Testis (tissue), 3 donors: Measurements from ENCODE around the gene NRCAM. TPM values are rescaled to one million over a fixed set of nuclear protein-coding genes. Genes with fewer than 3 reads are reported as not detected.
"Not testable (repeated sequence)": the region's sequence is repeated elsewhere in the genome, so short reads cannot be mapped to it uniquely, and the experiment has no call there.

Experiments used
- DNase-seq: peaks from one replicate; pipeline ENCODE4 v3.0.0-alpha.2; 2019
- H3K27ac ChIP-seq, 2 donors: fragments of 200-600 bp; sonication (generic); one replicate each; pipeline ENCODE4 v1.5.1; 2019
- H3K27me3 ChIP-seq: fragments of 200-600 bp; sonication (generic); one replicate; pipeline ENCODE4 v1.5.1; 2019
- H3K36me3 ChIP-seq: fragments of 200-600 bp; sonication (generic); one replicate; pipeline ENCODE4 v1.5.1; 2017; ENCODE audit warnings: low read depth; ENCODE audit errors: missing control alignments
- H3K4me1 ChIP-seq: fragments of 200-600 bp; sonication (generic); one replicate; pipeline ENCODE4 v1.5.1; 2019
- H3K4me3 ChIP-seq, 2 donors: fragments of 200-600 bp; sonication (generic); one replicate each; pipeline ENCODE4 v1.5.1; 2017 to 2019
- H3K9me3 ChIP-seq: fragments of 200-600 bp; sonication (generic); one replicate; pipeline ENCODE4 v1.5.1; 2017
- POLR2A ChIP-seq: fragments of 450-650 bp; IDR thresholded peaks from one replicate; pipeline ENCODE4 v1.6.1; 2017; ENCODE audit warnings: antibody characterized with exemption, mild to moderate bottlenecking, moderate library complexity
- WGBS, 2 donors: methylation state at CpG; one replicate each; pipeline ENCODE4 v1.1.5; 2018; 5-methylcytosine and 5-hydroxymethylcytosine counted together
- intact Hi-C: fragments of 100-400 bp; cut with DNase I; formaldehyde crosslinking; loops from one replicate; pipeline ENCODE4 v1.15.1; 2023; ENCODE audit warnings: low total_unique reads
- polyA plus RNA-seq: library from polyadenylated mRNA; stranded (reverse); fragments of 350-450 nt; fragmentation: Illumina TruSeq; extraction: RNeasy Lipid Tissue Mini Kit (QIAGEN cat#74804); gene quantifications from one replicate; pipeline ENCODE4 v1.2.3, GENCODE V29; 2014; ENCODE audit warnings: low read depth, low replicate concordance; ENCODE audit not compliant: insufficient read depth
- total RNA-seq, 2 donors: library from RNA; depleted of rRNA; stranded (reverse); fragments of >200 nt; gene quantifications; one replicate each; pipeline ENCODE4 v1.2.3, GENCODE V29; 2016
- TF ChIP-seq, protein P1 (sequence below), 3 experiments: fragments of 450-650 bp in 2 of 3; fragments of 200-600 bp in 1 of 3; sonication (generic) in 1 of 3; IDR thresholded peaks; one replicate each; pipeline ENCODE4 v1.5.1; 2016 to 2019; ENCODE audit warnings: antibody characterized with exemption in 3 of 3, mild to moderate bottlenecking in 2 of 3, moderate library complexity in 1 of 3

NRCAM gene
- total and polyA plus RNA-seq, 3 donors from 2014 or later = 7.4 to 11.4 (median 7.6) TPM

DNA sequence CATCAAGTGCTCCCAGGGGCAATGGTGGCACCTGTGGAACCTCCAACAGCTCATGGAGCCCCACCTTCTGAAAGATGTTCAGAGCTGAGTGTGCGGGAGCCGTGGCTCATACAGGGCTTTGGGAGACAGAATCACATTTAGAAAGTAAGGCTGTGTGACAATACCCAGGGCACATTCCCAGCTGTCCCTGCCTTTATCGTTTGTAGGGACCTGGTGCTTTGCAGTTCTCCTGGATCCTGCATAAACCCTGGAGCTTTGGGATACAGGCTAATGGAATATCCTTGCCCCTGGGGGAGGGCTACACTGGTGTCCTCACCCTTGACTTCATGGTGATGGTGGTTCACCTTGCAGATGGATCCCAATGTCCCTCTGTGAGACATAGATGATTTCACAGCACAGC lies 191.2 kb downstream of the NRCAM start:
- H3K27me3 ChIP-seq = no peaks in the 10 kb centered on the region
- no peaks in the 10 kb centered on the region for H3K36me3 ChIP-seq
- H3K4me3 ChIP-seq = no peak overlapping the region
- no peaks in the 10 kb centered on the region for H3K9me3 ChIP-seq
- intact Hi-C loops = no loop called here
- H3K4me1 ChIP-seq = no peaks in the 10 kb centered on the region
- 87 to 94% methylated on average over 3 of the region's 3 CpGs for WGBS, 2 donors
- TF ChIP-seq, protein P1, sequence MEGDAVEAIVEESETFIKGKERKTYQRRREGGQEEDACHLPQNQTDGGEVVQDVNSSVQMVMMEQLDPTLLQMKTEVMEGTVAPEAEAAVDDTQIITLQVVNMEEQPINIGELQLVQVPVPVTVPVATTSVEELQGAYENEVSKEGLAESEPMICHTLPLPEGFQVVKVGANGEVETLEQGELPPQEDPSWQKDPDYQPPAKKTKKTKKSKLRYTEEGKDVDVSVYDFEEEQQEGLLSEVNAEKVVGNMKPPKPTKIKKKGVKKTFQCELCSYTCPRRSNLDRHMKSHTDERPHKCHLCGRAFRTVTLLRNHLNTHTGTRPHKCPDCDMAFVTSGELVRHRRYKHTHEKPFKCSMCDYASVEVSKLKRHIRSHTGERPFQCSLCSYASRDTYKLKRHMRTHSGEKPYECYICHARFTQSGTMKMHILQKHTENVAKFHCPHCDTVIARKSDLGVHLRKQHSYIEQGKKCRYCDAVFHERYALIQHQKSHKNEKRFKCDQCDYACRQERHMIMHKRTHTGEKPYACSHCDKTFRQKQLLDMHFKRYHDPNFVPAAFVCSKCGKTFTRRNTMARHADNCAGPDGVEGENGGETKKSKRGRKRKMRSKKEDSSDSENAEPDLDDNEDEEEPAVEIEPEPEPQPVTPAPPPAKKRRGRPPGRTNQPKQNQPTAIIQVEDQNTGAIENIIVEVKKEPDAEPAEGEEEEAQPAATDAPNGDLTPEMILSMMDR (IDR thresholded peaks at IDR 0.05) = no peak
- no peak for TF ChIP-seq POLR2A
- H3K27ac ChIP-seq = no peak overlapping the region
- DNase-seq = no peak

DNA sequence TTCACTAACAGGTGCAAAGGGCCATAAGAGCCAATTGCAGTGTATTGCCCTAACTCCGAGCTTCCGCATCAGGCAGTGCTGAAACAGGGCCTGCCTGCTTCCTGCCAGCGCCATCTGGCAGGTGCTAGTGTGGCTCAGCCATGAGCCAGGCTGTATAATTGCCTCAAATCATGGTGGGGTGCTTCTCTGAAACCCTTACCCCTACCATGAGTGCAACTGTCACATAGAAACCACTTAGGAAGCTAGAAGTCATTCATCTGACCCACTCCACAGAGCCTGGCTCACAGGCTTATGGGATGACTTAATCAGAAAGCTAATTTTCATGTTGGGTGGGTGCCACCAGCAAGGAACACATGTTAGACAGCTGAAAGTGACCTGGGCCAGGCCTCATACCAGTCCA lies 192.8 kb downstream of the NRCAM start:
- Histone ChIP-seq H3K27me3 (no peaks in the 10 kb centered on the region), H3K9me3 (no peaks in the 10 kb centered on the region), H3K4me3 (no peak overlapping the region), H3K27ac (no peak overlapping the region), H3K36me3 (no peaks in the 10 kb centered on the region), H3K4me1 (no peaks in the 10 kb centered on the region)
- 87 to 90% methylated on average over 3 of the region's 3 CpGs for WGBS, 2 donors
- intact Hi-C loops = no loop called here
- DNase-seq = no peak
- TF ChIP-seq POLR2A = no peak
- TF ChIP-seq, protein P1 (IDR thresholded peaks at IDR 0.05) = no peak

DNA sequence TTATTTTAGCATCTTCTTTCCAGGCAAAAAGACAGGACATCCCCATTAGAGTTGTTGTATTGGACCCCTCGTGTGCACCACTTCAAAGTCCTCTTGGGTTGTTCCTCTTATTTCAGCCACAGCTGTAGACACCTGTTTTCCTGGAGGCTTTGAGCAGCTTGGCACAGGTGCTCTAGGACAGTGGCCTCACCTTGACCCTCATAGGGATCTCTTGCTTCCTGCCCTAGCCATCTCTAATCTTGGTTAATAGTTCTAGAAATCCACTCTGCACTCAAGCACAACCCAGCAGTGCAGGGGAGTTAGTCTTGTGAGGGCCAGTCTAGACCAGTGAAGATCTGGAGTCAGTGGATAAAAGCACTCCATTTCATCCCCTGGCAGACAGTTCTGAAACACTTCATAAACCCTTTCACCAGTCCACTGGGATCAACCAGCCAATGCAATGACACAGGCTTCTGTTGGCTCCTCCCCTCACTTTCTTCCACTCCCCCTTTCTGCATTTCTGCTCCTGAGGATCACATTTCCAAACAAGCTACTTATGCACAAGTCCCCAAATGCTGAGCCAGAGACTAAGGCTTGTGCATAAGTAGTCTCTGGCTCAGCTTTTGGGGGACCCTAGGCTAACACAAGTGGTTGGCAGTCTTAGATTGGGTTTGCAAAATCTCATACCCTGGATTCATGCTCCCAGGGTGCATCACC lies 194.5 kb downstream of the NRCAM start:
- no peak overlapping the region for H3K27ac ChIP-seq
- H3K27me3 ChIP-seq = no peaks in the 10 kb centered on the region
- H3K36me3 ChIP-seq = no peaks in the 10 kb centered on the region
- no peak overlapping the region for H3K4me3 ChIP-seq
- WGBS, 2 donors = 52 to 78% methylated on average over 1 of the region's 1 CpG
- H3K4me1 ChIP-seq = no peaks in the 10 kb centered on the region
- intact Hi-C loops = no loop called here
- TF ChIP-seq, protein P1 (IDR thresholded peaks at IDR 0.05) = no peak
- no peaks in the 10 kb centered on the region for H3K9me3 ChIP-seq
- no peak for DNase-seq

DNA sequence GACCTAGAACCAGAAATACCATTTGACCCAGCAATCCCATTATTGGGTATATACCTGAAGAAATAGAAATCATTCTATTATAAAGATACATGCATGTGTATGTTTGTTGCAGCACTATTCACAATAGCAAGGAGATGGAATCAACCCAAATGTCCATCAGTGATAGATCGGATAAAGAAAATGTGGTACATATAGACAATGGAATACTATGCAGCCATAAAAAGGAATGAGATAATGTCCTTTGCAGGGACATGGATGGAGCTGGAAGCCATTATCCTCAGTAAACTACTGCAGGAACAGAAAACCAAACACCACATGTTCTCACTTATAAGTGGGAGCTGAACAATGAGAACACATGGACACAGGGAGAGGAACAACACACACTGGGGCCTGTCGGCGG lies 196.8 kb downstream of the NRCAM start:
- intact Hi-C loops, H3K9me3 ChIP-seq, H3K36me3 ChIP-seq, DNase-seq, H3K27me3 ChIP-seq, H3K4me1 ChIP-seq, H3K4me3 ChIP-seq, H3K27ac ChIP-seq: not testable (repeated sequence)
- 91 to 97% methylated on average over 3 of the region's 3 CpGs for WGBS, 2 donors

DNA sequence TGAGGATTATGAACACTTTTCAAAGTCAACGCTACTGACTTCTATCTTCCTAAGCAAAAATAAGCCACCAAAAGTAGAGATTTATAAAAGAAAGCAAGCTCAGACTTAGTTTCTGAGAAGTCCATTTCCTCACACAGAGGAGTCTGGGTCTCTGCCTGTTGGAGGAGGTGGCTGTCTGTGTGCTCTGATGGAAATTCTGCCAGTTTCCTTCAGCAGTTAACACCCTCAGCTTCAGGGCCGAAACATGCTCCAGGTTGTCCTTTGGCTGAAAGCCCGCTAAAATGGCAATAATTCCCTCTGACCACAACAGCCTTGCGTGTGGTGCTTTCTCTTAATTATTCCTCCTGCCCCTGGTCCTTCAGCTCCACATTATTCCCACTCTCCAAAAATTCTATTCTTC lies 198.3 kb downstream of the NRCAM start:
- Histone ChIP-seq H3K36me3 (no peaks in the 10 kb centered on the region), H3K4me1 (no peaks in the 10 kb centered on the region), H3K27me3 (no peaks in the 10 kb centered on the region), H3K9me3 (no peaks in the 10 kb centered on the region), H3K4me3 (no peak overlapping the region), H3K27ac (no peak overlapping the region)
- intact Hi-C loops = no loop called here
- WGBS, 2 donors = 77 to 82% methylated on average over 4 of the region's 4 CpGs
- no peak for DNase-seq
- TF ChIP-seq POLR2A = no peak
- TF ChIP-seq, protein P1 (IDR thresholded peaks at IDR 0.05) = no peak
